GM12801 (cell line): ENCODE data around the gene TMEM164.

Source experiments
- CTCF ChIP-seq: IDR thresholded peaks from one replicate; pipeline ENCODE4 v1.5.1; 2011; ENCODE audit warnings: control low read depth; ENCODE audit not compliant: insufficient read length; ENCODE audit errors: extremely low read depth

TMEM164 gene

GRCh38 chrX:110175696-110176095 is 172.8 kb downstream of the TMEM164 start:
- no peak for TF ChIP-seq CTCF

- TF ChIP-seq CTCF: no peak
These were observed 175.4 kb downstream of the TMEM164 start for GRCh38 chrX:110178179-110178865.

GRCh38 chrX:110180176-110180927 is 177.4 kb downstream of the TMEM164 start:
- no peak for TF ChIP-seq CTCF

- TF ChIP-seq CTCF: no peak
These were observed 178.0 kb downstream of the TMEM164 start for GRCh38 chrX:110180928-110181310.

GRCh38 chrX:110181459-110182137 is 178.7 kb downstream of the TMEM164 start:
- no peak for TF ChIP-seq CTCF

- TF ChIP-seq CTCF: no peak
These were observed 179.4 kb downstream of the TMEM164 start for GRCh38 chrX:110182362-110182761.

GRCh38 chrX:110182865-110183264 is 180.0 kb downstream of the TMEM164 start:
- no peak for TF ChIP-seq CTCF
